Activated naive CD8-positive, alpha-beta T cell treated with anti-CD3 and anti-CD28 coated beads, Interleukin-2, amount 50 U/mL, for 24 hours (primary cell): ENCODE results near the gene DPAGT1.

Source experiments
- ATAC-seq: fragments of 150-1000 bp; cut with Tn5 transposase; one replicate; pipeline ENCODE4 v1.10.0; 2021
- DNase-seq: peaks from one replicate; pipeline ENCODE4 v3.0.0; 2021
- H3K27ac Mint-ChIP-seq: one replicate; pipeline ENCODE4 v1.8.0; 2021; ENCODE audit warnings: mild to moderate bottlenecking, mixed read lengths
- H3K27me3 Mint-ChIP-seq: one replicate; pipeline ENCODE4 v1.8.0; 2021; ENCODE audit warnings: mixed read lengths
- H3K36me3 Mint-ChIP-seq: one replicate; pipeline ENCODE4 v1.8.0; 2021; ENCODE audit warnings: low read depth, mixed read lengths
- H3K4me1 Mint-ChIP-seq: one replicate; pipeline ENCODE4 v1.8.0; 2021; ENCODE audit warnings: mixed read lengths
- H3K4me3 Mint-ChIP-seq: one replicate; pipeline ENCODE4 v1.8.0; 2021; ENCODE audit warnings: mild to moderate bottlenecking, moderate library complexity, mixed read lengths
- H3K9me3 Mint-ChIP-seq: one replicate; pipeline ENCODE4 v1.8.0; 2021; ENCODE audit warnings: mixed read lengths

DPAGT1 gene

GRCh38 chr11:119047205-119047604, 54.4 kb downstream of the DPAGT1 start:
- Mint-ChIP-seq H3K27me3 (no peaks in the 10 kb centered on the region), H3K4me1 (peaks cover 15% of the 10 kb centered on the region), H3K36me3 (peaks cover 49% of the 10 kb centered on the region), H3K27ac (no peak overlapping the region), H3K4me3 (no peak overlapping the region), H3K9me3 (no peaks in the 10 kb centered on the region)
- no peak for ATAC-seq
- no peak for DNase-seq
